ENCODE data around the gene CYP3A5.

CYP3A5 gene

DNA sequence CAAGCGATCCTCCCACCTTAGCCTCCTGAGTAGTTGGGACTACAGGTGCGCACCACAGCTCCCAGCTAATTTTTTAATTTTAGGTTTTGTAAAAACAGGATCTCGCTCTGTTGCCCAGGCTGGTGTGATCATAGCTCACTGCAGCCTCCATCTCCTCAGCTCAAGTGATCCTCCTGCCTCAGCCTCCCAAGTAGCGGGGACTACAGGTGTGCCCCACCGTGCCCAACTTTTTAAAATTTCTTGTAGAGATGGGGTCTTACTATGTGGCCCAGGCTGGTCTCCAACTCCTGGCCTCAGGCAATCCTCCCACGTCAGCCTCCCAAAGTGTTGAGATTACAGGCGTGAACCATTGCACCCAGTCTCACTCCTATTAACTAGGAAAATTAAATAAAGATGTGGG lies 74.3 kb downstream of the CYP3A5 start:
- no peak for DNase-seq

DNA sequence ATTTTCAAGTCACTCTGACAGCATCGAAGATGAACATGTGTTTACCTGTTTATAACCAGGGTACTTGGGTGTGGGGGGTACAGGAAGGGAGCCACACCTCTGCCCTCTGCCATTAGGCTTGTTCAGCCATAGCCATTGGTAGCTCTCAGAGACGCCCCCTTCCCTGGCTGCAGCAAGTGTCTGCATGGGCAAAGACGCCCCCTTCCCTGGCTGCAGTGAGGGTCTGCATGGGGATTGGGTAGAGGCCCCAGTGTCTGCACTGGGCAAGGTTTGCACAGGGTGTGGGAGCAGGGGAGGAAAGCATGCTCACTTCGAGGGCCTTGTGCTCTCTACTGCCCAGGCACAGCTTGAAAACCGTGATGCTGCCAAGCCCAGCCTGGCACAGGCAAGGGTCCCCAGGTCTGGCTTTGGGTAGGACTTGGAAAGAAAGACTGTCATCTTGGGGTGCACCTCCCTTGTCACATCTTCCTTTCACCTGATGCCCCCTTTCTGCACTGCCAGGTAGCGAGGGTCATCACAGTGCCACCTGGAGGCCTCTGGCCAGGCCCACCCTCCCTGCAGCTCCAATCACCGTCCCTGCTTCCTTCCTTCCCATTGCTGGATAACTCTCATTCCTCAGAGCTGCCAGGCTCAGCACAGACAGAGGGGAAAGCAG lies 78.0 kb downstream of the CYP3A5 start:
- no peak for DNase-seq

DNA sequence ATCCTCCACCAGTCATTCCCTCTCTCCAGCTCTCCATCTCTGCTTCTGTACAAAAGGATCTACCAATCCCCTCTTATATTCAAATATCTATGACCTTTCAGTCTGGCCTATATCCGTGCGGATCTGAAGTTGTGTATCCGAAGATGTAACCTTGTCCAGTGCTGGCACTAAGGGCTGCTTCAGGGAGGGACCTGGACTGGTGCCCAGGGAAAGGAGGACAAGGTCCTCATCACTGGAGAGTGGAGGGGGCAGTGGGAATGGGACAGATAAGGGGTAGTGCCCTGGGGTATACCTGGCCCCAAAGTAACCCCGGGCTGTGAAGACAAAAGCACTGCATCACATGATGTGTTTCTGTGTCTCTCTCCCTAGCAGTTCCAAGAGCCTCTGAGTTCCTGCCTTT lies 80.0 kb downstream of the CYP3A5 start:
- DNase-seq: no peak
